PC-3 (cell line): ENCODE results near the gene POLDIP2. TPM values are rescaled to one million over a fixed set of nuclear protein-coding genes. Genes with fewer than 3 reads are reported as not detected.

ENCODE experiments used
- ATAC-seq: fragments of 200-7000 bp; cut with Tn5 transposase; 2 replicates; pipeline ENCODE4 v1.9.1; 2020; ENCODE audit warnings: mild to moderate bottlenecking, moderate library complexity
- BruUV-seq: library from RNA; stranded (reverse); fragments of 400-500 nt; replicated peaks from 2 replicates; lab custom pipeline; 2021; lab: Mats Ljungman, UMichigan
- CTCF ChIA-PET: fragments of 300-600 bp; sonication (Branson Sonifier 250); formaldehyde crosslinking; loops from one replicate; lab custom pipeline; 2022; ENCODE audit warnings: antibody characterized with exemption; lab: Charles Lee
- POLR2A ChIA-PET: fragments of 300-600 bp; sonication (Branson Sonifier 250); formaldehyde crosslinking; loops from one replicate; lab custom pipeline; 2022; ENCODE audit warnings: antibody characterized with exemption; ENCODE audit not compliant: unreplicated experiment; lab: Charles Lee
- DNase-seq: peaks from one replicate; pipeline ENCODE4 v3.0.0-alpha.2; 2015
- H2AFZ ChIP-seq: fragments of 300-600 bp; sonication (generic); 2 replicates; pipeline ENCODE4 v1.6.0; 2016; ENCODE audit warnings: antibody characterized with exemption, low read length
- H3F3A ChIP-seq: fragments of 300-600 bp; sonication (generic); one replicate; pipeline ENCODE4 v1.6.0; 2017; ENCODE audit warnings: antibody characterized with exemption, low read length, control low read depth, mild to moderate bottlenecking; ENCODE audit not compliant: unreplicated experiment
- H3K27ac ChIP-seq: fragments of 300-600 bp; sonication (generic); 2 replicates; pipeline ENCODE4 v1.5.1; 2016; ENCODE audit warnings: mild to moderate bottlenecking, low read length
- H3K27me3 ChIP-seq: fragments of 300-600 bp; sonication (generic); 2 replicates; pipeline ENCODE4 v1.6.1; 2016; ENCODE audit warnings: low read length, mixed read lengths
- H3K36me3 ChIP-seq: fragments of 300-600 bp; sonication (generic); 2 replicates; pipeline ENCODE4 v1.6.1; 2016; ENCODE audit warnings: low read depth, mixed run types, low read length, mixed read lengths
- H3K4me1 ChIP-seq: fragments of 300-600 bp; sonication (generic); 2 replicates; pipeline ENCODE4 v1.5.1; 2016; ENCODE audit warnings: low read length; ENCODE audit not compliant: insufficient read depth
- H3K4me2 ChIP-seq: fragments of 300-600 bp; sonication (generic); 2 replicates; pipeline ENCODE4 v1.6.0; 2016; ENCODE audit warnings: low read length
- H3K4me3 ChIP-seq: fragments of 300-600 bp; sonication (generic); 2 replicates; pipeline ENCODE4 v1.5.1; 2016; ENCODE audit warnings: mild to moderate bottlenecking, low read length, mixed read lengths
- H3K79me2 ChIP-seq: fragments of 300-600 bp; sonication (generic); 2 replicates; pipeline ENCODE4 v1.6.1; 2017; ENCODE audit warnings: low read length, mixed read lengths
- H3K9ac ChIP-seq: fragments of 300-600 bp; sonication (generic); 2 replicates; pipeline ENCODE4 v1.6.0; 2016; ENCODE audit warnings: mild to moderate bottlenecking, low read length
- H3K9me2 ChIP-seq: fragments of 300-600 bp; sonication (generic); replicated peaks from 2 replicates; pipeline ENCODE4 v1.6.1; 2016; ENCODE audit warnings: mixed run types, low read length, mixed read lengths
- H3K9me3 ChIP-seq: fragments of 300-600 bp; sonication (generic); 2 replicates; pipeline ENCODE4 v1.6.1; 2016; ENCODE audit warnings: low read length, mixed read lengths
- H4K20me1 ChIP-seq: fragments of 300-600 bp; sonication (generic); 2 replicates; pipeline ENCODE4 v1.6.1; 2016; ENCODE audit warnings: low read length, mixed read lengths
- EZH2 ChIP-seq: fragments of 300-600 bp; sonication (generic); IDR thresholded peaks from one replicate; pipeline ENCODE4 v1.6.1; 2017; ENCODE audit warnings: antibody characterized with exemption, mild to moderate bottlenecking, low read length; ENCODE audit not compliant: unreplicated experiment
- EZH2phosphoT487 ChIP-seq: fragments of 300-600 bp; sonication (generic); IDR thresholded peaks from 2 replicates; pipeline ENCODE4 v1.6.1; 2018; ENCODE audit warnings: mild to moderate bottlenecking, antibody characterized with exemption, low read length, borderline replicate concordance
- intact Hi-C: fragments of 100-400 bp; cut with micrococcal nuclease; formaldehyde crosslinking; loops from 2 replicates; pipeline ENCODE4 v1.9.0; 2023
- total RNA-seq: library from RNA; depleted of rRNA; stranded (reverse); fragments of >200 nt; gene quantifications from 2 replicates; pipeline ENCODE4 v1.2.3, GENCODE V29; 2014
- TF ChIP-seq, protein P1 (sequence below): fragments of 300-600 bp; sonication (generic); conservative IDR thresholded peaks from 2 replicates; pipeline ENCODE4 v1.5.1; 2017; ENCODE audit warnings: antibody characterized with exemption, low read depth, mild to moderate bottlenecking, low read length

POLDIP2 gene
- total RNA-seq, 1 experiment from 2014 or later, result 137 TPM

GRCh38 chr17:28327709-28328108 is 29.6 kb downstream of the POLDIP2 start:
- Histone ChIP-seq H3K9me2 (no peaks in the 10 kb centered on the region), H4K20me1 (no peaks in the 10 kb centered on the region), H3F3A (peaks cover 4% of the 10 kb centered on the region), H3K4me1 (peaks cover 47% of the 10 kb centered on the region), H3K27me3 (no peaks in the 10 kb centered on the region), H2AFZ (no peak overlapping the region), H3K27ac (peak overlapping the region; percentile 94), H3K4me2 (peak overlapping the region; percentile 75), H3K9ac (no peak overlapping the region), H3K4me3 (no peak overlapping the region; the same call in 1 of the 2 replicates), H3K79me2 (peaks cover 31% of the 10 kb centered on the region), H3K36me3 (peaks cover 13% of the 10 kb centered on the region), H3K9me3 (no peaks in the 10 kb centered on the region)
- intact Hi-C loops, result loop anchor here (5.0 kb wide), 1 partner anchor 95 kb away; no protein-coding TSS in a partner anchor
- peak; percentile 74 for ATAC-seq
- no TSS peak for BruUV-seq
- POLR2A ChIA-PET, result no interaction called here
- peak; percentile 36 for DNase-seq
- TF ChIP-seq, protein P1, sequence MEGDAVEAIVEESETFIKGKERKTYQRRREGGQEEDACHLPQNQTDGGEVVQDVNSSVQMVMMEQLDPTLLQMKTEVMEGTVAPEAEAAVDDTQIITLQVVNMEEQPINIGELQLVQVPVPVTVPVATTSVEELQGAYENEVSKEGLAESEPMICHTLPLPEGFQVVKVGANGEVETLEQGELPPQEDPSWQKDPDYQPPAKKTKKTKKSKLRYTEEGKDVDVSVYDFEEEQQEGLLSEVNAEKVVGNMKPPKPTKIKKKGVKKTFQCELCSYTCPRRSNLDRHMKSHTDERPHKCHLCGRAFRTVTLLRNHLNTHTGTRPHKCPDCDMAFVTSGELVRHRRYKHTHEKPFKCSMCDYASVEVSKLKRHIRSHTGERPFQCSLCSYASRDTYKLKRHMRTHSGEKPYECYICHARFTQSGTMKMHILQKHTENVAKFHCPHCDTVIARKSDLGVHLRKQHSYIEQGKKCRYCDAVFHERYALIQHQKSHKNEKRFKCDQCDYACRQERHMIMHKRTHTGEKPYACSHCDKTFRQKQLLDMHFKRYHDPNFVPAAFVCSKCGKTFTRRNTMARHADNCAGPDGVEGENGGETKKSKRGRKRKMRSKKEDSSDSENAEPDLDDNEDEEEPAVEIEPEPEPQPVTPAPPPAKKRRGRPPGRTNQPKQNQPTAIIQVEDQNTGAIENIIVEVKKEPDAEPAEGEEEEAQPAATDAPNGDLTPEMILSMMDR, result peak; percentile 41; the same call in 1 of the 2 replicates
- TF ChIP-seq EZH2phosphoT487, result no peak
- CTCF ChIA-PET, result no interaction called here

GRCh38 chr17:28327031-28327607 is 30.2 kb downstream of the POLDIP2 start:
- intact Hi-C loops, result loop anchor here (5.0 kb wide), 1 partner anchor 95 kb away; no protein-coding TSS in a partner anchor
- CTCF ChIA-PET, result no interaction called here
- Histone ChIP-seq H3K9me2 (no peaks in the 10 kb centered on the region), H3K4me1 (peaks cover 53% of the 10 kb centered on the region), H3K9ac (peak overlapping the region; percentile 60), H4K20me1 (no peaks in the 10 kb centered on the region), H3K27me3 (no peaks in the 10 kb centered on the region), H3K36me3 (peaks cover 13% of the 10 kb centered on the region), H3F3A (peaks cover 4% of the 10 kb centered on the region), H3K4me3 (peak overlapping the region; percentile 24), H3K9me3 (no peaks in the 10 kb centered on the region), H3K4me2 (peak overlapping the region; percentile 75), H3K79me2 (peaks cover 36% of the 10 kb centered on the region), H2AFZ (no peak overlapping the region), H3K27ac (peak overlapping the region; percentile 94)
- POLR2A ChIA-PET, result no interaction called here
- BruUV-seq, result no TSS peak
- TF ChIP-seq EZH2phosphoT487, result no peak
- TF ChIP-seq EZH2, result no peak
- TF ChIP-seq, protein P1, result no peak
- DNase-seq, result peak; percentile 66
- ATAC-seq, result peak; percentile 85

DNA sequence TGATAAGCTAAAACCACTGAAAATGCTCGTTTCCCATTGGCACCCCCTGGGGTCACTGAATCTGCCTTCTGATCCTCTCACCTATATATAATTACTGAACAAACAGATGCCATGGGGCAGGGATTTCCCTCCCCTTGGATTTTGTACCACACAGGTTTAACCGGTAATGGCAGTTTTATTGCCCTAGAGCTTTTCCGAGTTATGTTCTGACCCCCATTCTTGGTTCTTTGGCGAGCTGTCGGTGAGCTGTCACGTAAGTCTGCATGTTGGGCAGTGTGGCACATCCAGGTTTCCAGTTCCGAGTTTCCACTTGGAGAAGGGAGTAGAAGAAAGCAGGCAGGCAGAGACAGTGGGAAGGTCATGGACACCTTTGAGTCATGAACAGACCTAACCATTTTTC is 31.2 kb downstream of the POLDIP2 start:
- Histone ChIP-seq H3K4me3 (peak overlapping the region; percentile 29; the same call in 1 of the 2 replicates), H3K4me1 (peaks cover 58% of the 10 kb centered on the region), H3K27me3 (no peaks in the 10 kb centered on the region), H3K4me2 (peak overlapping the region; percentile 75), H2AFZ (no peak overlapping the region), H3K27ac (peak overlapping the region; percentile 94), H3K9me2 (no peaks in the 10 kb centered on the region), H3K9ac (peak overlapping the region; percentile 60), H3K79me2 (peaks cover 47% of the 10 kb centered on the region), H4K20me1 (no peaks in the 10 kb centered on the region), H3F3A (peaks cover 4% of the 10 kb centered on the region), H3K9me3 (no peaks in the 10 kb centered on the region), H3K36me3 (peaks cover 13% of the 10 kb centered on the region)
- BruUV-seq, result no TSS peak
- intact Hi-C loops, result loop anchor here (5.0 kb wide), 1 partner anchor 94 kb away; no protein-coding TSS in a partner anchor
- DNase-seq, result peak; percentile 90
- TF ChIP-seq, protein P1, result no peak
- TF ChIP-seq EZH2phosphoT487 (no peak), EZH2 (no peak)
- ChIA-PET POLR2A (no interaction called here), CTCF (interaction anchor here (0.8 kb wide), 1 partner anchor 92 kb away, joined by 4 read pairs; no protein-coding TSS in a partner anchor)
- ATAC-seq, result peak; percentile 20; the same call in 1 of the 2 replicates
